HL-60/S4 treated with retinoic acid at 250 ng/mL for 4 days and 3 days (cell line): ENCODE results near the gene HGFAC.

Experiments
- in situ Hi-C: fragments of 300-500 bp; cut with MboI; formaldehyde crosslinking; loops from 2 replicates; pipeline ENCODE4 v1.7.0; 2022; ENCODE audit warnings: low sequenced_read_pairs

The HGFAC gene

GRCh38 chr4:3440011-3440410, 1.8 kb upstream of the HGFAC start:
- in situ Hi-C loops, result no loop called here

DNA sequence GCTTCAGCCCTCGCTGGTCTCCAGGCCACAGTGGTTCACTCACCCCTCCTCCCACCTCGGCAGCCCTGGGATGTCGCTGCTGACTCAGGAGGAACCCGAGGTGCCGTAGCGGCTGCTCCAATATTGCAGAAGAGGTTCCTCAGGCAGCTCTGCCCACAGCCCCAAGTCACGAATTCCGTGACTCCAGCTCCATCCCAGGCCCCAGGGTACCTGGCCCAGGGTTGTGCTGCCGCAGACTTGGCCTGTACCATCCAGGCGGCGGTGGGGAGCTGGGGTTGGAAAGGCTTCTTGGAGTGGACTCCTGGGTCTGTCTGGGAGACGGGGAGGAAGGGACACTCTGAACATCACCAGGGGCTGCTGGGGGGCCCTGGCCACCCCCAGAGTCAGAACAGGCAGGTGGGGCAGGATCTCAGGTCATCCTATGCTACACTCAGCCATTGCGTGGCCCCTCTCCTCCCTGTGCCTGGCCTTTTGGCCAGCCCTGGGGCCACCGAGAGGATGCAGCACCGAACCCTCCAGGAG, 728 bp upstream of the HGFAC start:
- in situ Hi-C loops, result no loop called here

DNA sequence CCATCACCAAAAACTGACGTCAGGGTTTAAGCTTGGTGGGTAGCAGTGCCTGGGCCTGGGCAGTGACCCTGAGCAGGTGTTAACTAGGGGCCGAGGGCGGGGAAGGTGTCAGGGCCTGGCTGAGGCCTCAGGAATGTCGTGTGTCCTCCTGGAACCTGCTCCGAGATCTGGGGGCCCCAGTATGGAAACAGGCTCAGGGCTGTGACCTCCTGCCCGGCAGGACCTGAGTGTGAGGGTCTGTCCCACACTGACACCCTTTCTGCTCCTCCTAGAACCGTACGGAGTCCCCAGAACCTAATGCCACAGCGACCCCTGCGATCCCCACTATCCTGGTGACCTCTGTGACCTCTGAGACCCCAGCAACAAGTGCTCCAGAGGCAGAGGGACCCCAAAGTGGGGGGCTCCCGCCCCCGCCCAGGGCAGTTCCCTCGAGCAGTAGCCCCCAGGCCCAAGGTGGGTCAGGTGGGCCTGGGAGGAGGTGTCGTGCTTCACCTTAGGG, 741 bp downstream of the HGFAC start:
- in situ Hi-C loops, result no loop called here

- in situ Hi-C loops, result no loop called here
Observed at GRCh38 chr4:3442959-3443749, 1.4 kb downstream of the HGFAC start.

DNA sequence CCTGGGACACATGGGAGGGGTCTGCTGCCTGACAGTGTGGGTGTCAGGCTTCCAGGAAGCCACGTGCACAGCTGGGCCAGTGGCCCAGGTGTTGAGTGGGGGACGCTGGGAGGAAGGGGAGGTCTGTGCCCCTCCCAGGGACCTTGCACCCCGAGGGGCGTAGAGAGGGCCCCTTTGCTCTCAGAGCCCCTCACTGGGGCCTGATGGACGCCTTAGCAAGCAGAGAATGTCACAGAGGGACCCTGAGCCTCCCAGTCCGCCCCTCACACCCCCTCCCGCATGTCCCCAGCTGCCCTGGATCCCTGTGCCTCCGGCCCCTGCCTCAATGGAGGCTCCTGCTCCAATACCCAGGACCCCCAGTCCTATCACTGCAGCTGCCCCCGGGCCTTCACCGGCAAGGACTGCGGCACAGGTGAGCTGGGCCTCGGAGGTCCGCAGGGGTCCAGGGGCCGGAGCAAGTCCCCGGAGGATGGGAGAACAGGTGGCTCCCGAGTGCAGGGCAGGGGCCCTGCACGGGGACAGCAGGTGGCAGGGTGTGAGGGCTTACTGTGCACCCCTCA, 2.1 kb downstream of the HGFAC start:
- in situ Hi-C loops, result no loop called here

GRCh38 chr4:3444351-3445110, 2.8 kb downstream of the HGFAC start:
- in situ Hi-C loops, result no loop called here

GRCh38 chr4:3445111-3445820, 3.5 kb downstream of the HGFAC start:
- in situ Hi-C loops, result no loop called here

- in situ Hi-C loops, result no loop called here
Observed at GRCh38 chr4:3445829-3446545, 4.2 kb downstream of the HGFAC start.

GRCh38 chr4:3446631-3447320, 5.0 kb downstream of the HGFAC start:
- in situ Hi-C loops, result no loop called here

- in situ Hi-C loops, result no loop called here
Observed at GRCh38 chr4:3447431-3448395, 5.9 kb downstream of the HGFAC start.

DNA sequence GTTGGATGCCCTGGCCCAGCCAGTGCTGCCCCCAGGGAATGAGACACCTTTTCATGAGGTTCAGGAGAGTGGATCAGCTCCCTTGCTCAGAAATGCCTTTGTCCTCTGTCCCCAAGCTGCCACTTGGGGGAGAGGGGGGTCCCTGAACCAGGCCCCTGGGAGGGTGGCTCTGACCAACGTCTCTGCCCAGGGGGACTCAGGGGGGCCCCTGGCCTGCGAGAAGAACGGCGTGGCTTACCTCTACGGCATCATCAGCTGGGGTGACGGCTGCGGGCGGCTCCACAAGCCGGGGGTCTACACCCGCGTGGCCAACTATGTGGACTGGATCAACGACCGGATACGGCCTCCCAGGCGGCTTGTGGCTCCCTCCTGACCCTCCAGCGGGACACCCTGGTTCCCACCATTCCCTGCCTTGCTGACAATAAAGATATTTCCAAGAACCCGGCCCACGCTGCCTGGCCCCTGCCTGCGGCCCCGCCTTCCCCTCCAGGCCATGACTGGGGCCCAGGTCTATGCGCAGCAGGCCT, 7.3 kb downstream of the HGFAC start:
- in situ Hi-C loops, result no loop called here

GRCh38 chr4:3449574-3450534, 8.1 kb downstream of the HGFAC start:
- in situ Hi-C loops, result loop anchor here (10.0 kb wide), 1 partner anchor 115 kb away; no protein-coding TSS in a partner anchor

DNA sequence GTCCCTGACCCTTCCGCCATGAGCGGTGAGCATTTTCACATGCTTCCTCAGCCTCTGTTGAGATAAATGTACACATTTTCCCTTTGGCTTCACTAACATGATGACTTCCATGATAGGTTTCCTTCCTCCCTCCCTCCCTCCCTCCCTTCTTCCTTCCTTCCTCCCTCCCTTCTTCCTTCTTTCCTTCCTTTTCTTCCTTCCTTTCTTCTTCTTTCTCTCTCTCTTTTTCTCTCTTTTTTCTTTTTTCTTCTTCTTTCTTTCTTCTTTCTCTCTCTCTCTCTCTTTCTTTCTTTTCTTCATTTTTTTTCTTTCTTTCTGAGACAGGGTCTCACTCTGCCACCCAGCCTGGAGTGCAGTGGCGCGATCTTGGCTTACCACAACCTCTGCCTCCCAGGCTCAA, 8.9 kb downstream of the HGFAC start:
- in situ Hi-C loops, result loop anchor here (10.0 kb wide), 1 partner anchor 116 kb away; no protein-coding TSS in a partner anchor

DNA sequence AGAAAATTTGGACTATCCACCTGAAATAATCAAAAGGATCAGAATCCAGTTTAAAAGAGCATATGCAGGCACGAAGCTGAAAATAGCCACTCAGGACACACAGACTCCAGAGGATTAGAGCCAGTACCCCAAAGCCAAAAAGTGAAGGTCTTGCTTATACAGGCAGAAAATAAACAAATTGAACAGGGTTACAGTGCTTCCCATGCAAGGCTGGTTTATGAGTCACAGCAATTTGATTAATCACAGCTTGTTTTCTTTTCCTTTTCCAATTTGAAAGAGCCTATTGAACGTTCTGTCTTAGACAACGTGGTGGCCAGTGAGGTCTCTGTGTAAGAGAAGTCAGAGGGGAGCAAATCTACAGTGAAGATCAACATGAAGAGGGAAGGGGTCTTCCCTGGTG, 10.2 kb downstream of the HGFAC start:
- in situ Hi-C loops, result loop anchor here (10.0 kb wide), 1 partner anchor 117 kb away; no protein-coding TSS in a partner anchor

DNA sequence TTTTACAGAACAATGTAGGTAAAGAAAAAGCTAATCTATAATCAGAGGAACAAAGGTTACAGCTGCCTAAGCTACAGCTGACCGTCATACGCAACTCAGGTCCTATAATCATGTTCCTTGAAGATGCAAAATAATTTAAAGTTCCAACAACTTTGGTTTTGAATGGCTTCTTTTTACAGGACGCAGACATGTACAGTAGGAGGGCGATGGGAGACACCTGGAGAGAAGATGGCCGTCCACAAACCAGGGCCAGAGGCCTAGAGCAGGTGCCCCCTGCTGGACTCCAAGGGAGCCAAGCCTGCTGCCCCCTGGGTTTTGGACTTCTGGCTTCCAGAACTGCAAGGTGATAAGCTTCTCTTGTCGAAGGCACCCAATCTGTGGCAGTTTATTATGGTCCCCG, 10.6 kb downstream of the HGFAC start:
- in situ Hi-C loops, result loop anchor here (10.0 kb wide), 1 partner anchor 118 kb away; no protein-coding TSS in a partner anchor

- in situ Hi-C loops, result loop anchor here (10.0 kb wide), 1 partner anchor 121 kb away; no protein-coding TSS in a partner anchor
Observed at GRCh38 chr4:3455596-3455995, 13.8 kb downstream of the HGFAC start.

DNA sequence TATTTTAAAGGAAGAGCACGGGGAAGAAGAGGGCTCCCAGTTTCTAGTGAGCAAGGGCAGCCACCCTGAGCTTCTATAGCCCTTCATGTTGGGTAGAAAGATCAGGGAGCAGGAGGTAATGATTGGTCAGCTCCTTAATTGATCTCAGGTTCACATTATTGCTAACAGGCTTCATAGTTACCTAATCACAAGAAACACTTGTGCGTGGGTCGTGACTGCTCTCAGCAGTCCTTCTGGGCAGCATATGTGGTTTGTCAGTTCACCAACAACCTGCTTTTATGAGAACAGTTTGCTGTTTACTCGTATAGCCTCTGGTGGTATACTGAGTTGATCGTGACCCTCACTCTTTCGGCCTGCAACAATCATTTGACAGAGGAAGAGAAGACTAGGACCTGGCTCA, 16.6 kb downstream of the HGFAC start:
- in situ Hi-C loops, result loop anchor here (10.0 kb wide), 1 partner anchor 124 kb away; no protein-coding TSS in a partner anchor
